HUES6 (cell line): ENCODE results near the gene POLR3GL.
"Not testable (repeated sequence)": the region's sequence is repeated elsewhere in the genome, so short reads cannot be mapped to it uniquely, and the experiment has no call there.

Source experiments
- H3K27ac ChIP-seq: 2 replicates; pipeline ENCODE4 v1.7.0; 2013; ENCODE audit warnings: low read depth, mild to moderate bottlenecking, low read length, inconsistent platforms
- H3K27me3 ChIP-seq: 2 replicates; pipeline ENCODE4 v1.6.1; 2013; ENCODE audit warnings: low read length; ENCODE audit not compliant: control insufficient read depth, insufficient read depth
- H3K36me3 ChIP-seq: 2 replicates; pipeline ENCODE4 v1.6.1; 2013; ENCODE audit warnings: low read length; ENCODE audit not compliant: control insufficient read depth, insufficient read depth
- H3K4me1 ChIP-seq: 2 replicates; pipeline ENCODE4 v1.6.1; 2013; ENCODE audit warnings: low read length; ENCODE audit not compliant: control insufficient read depth, insufficient read depth
- H3K4me3 ChIP-seq: 2 replicates; pipeline ENCODE4 v1.5.1; 2013; ENCODE audit warnings: low read depth, low read length
- H3K9ac ChIP-seq: one replicate; pipeline ENCODE4 v1.6.1; 2013; ENCODE audit warnings: mild to moderate bottlenecking, low read length
- H3K9me3 ChIP-seq: 2 replicates; pipeline ENCODE4 v1.6.1; 2013; ENCODE audit warnings: low read depth, low read length; ENCODE audit not compliant: control insufficient read depth, insufficient read depth

POLR3GL gene

GRCh38 chr1:146025787-146026495 lies 61.5 kb downstream of the POLR3GL start:
- H3K9ac ChIP-seq, H3K27ac ChIP-seq: not testable (repeated sequence)

DNA sequence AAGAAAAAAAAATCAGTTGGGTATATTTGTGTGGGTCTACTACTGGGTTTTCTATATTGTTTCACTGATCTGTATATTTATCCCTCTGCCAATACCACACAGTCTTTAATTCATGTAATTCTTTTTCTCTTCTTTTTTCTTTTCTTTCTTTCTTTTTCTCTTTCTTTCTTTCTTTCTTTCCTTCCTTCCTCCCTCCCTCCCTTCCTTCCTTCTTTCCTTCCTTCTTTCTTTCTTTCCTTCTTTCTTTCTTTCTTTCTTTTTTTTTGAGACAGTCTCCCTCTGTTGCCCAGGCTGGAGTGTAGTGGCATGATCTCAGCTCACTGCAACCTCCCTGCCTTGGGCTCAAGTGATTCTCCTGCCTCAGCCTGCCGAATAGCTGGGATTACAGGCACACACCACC lies 62.2 kb downstream of the POLR3GL start:
- not testable (repeated sequence) for H3K27ac ChIP-seq, H3K27me3 ChIP-seq, H3K36me3 ChIP-seq, H3K4me1 ChIP-seq, H3K9ac ChIP-seq, H3K9me3 ChIP-seq, H3K4me3 ChIP-seq

More at GRCh38 chr1:146025787-146026495, 61.5 kb downstream of the POLR3GL start:
- H3K27me3 ChIP-seq, H3K4me1 ChIP-seq, H3K9me3 ChIP-seq, H3K4me3 ChIP-seq, H3K36me3 ChIP-seq: not testable (repeated sequence)
